Left lung (tissue), 10 donors: Measurements from ENCODE around the gene PCBP3. TPM values are rescaled to one million over a fixed set of nuclear protein-coding genes. Genes with fewer than 3 reads are reported as not detected.
A peak's percentile ranks its signal among the peaks of the same experiment; 100 is the strongest.
"Not testable (repeated sequence)": the region's sequence is repeated elsewhere in the genome, so short reads cannot be mapped to it uniquely, and the experiment has no call there.

Source experiments
- ATAC-seq: fragments of 200-7000 bp; cut with Tn5 transposase; one replicate; pipeline ENCODE4 v1.9.1; 2020; ENCODE audit warnings: moderate library complexity
- DNase-seq, 4 donors: peaks; one replicate each; pipeline ENCODE4 v3.0.0-alpha.2; 2013 to 2020
- H3K27ac ChIP-seq, 2 donors: fragments of 200-600 bp; sonication (generic) in 1 of 2; one replicate each; pipeline versions ENCODE4 v1.5.0 to v1.8.0; 2020 to 2021
- H3K27me3 ChIP-seq, 2 donors: fragments of 200-600 bp; sonication (generic) in 1 of 2; one replicate each; pipeline versions ENCODE4 v1.5.0 to v1.8.0; 2020 to 2021
- H3K36me3 ChIP-seq, 2 donors: fragments of 200-600 bp; sonication (generic) in 1 of 2; one replicate each; pipeline versions ENCODE4 v1.5.0 to v1.8.0; 2020 to 2021
- H3K4me1 ChIP-seq, 2 donors: fragments of 200-600 bp; one replicate each; pipeline ENCODE4 v1.8.0; 2021
- H3K4me3 ChIP-seq, 2 donors: fragments of 200-600 bp; sonication (generic) in 1 of 2; one replicate each; pipeline versions ENCODE4 v1.5.0 to v1.8.0; 2020 to 2021; ENCODE audit warnings: mild to moderate bottlenecking in 1 of 2
- H3K9me3 ChIP-seq, 2 donors: fragments of 200-600 bp; sonication (generic) in 1 of 2; one replicate each; pipeline versions ENCODE4 v1.5.0 to v1.8.0; 2020 to 2021
- intact Hi-C, 2 donors: fragments of 100-400 bp; cut with DNase I; formaldehyde crosslinking; loops; one replicate each; pipeline versions ENCODE4 v1.11.2 to v1.14.2; 2022
- polyA plus RNA-seq, 6 donors: library from polyadenylated mRNA; unstranded; fragments of 120-200 nt; gene quantifications; one replicate each; pipeline ENCODE4 v1.2.1, GENCODE V29; 2013; ENCODE audit not compliant: insufficient read length in 6 of 6
- total RNA-seq, 2 donors: library from RNA; stranded (reverse); fragmentation: NEBNext Ultra II Directional; extraction: Animal tissue kit (Norgen Biotek cat#: 25700); gene quantifications; one replicate each; pipeline ENCODE4 v1.2.1, GENCODE V29; 2021
- TF ChIP-seq, protein P1 (sequence below), 2 donors: fragments of 200-600 bp; sonication (generic) in 1 of 2; IDR thresholded peaks; one replicate each; pipeline versions ENCODE4 v1.5.0 to v1.8.0; 2021; ENCODE audit warnings: antibody characterized with exemption in 2 of 2
- donor health status: DM: no; HTN: yes; CAD: no.
- donor health status: DM: no; HTN: no; CAD: no.

The PCBP3 gene
- total and polyA plus RNA-seq, 8 donors: 2.1 to 13.8 (median 3.0) TPM

DNA sequence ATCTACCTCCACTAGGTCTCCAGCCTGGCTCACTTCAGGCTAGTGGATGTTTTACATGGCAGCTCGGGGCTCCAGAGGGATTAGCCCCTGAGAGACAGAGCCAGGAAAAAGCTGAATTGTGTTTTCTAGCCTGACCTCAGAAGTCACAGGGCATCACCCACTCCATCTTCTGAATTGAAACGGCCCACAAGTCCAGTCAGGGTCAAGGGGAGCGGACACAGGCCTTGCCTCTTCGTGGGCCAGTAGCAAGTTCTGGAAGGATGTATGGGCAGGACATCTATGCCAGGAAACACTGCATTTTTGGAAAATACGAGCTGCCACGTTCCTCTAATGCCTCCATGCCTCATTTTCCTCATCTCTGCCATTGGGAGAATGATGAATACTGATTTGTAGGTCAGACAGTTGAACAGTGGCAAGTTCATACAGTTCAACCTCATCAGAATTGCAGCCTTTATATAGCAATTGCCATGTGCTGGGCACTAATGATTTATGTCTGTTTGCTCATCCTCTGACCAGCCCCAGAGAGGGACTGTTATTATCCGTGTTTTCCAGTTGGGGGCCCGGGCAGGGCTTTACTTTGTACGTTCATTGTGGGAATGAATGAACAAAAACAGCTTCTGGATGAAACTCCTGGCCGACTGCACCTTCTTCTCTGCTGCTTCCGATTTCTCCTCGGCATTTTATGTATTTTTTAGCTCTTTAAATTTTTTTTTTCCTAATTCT is 23.2 kb upstream of the PCBP3 start:
- H3K36me3 ChIP-seq: no peaks in the 10 kb centered on the region
- peaks cover 0 to 15% of the 10 kb centered on the region in 2 donors for H3K4me1 ChIP-seq
- intact Hi-C loops: no loop called here
- H3K4me3 ChIP-seq: no peak overlapping the region
- ATAC-seq: no peak
- no peak overlapping the region for H3K27ac ChIP-seq
- TF ChIP-seq, protein P1, sequence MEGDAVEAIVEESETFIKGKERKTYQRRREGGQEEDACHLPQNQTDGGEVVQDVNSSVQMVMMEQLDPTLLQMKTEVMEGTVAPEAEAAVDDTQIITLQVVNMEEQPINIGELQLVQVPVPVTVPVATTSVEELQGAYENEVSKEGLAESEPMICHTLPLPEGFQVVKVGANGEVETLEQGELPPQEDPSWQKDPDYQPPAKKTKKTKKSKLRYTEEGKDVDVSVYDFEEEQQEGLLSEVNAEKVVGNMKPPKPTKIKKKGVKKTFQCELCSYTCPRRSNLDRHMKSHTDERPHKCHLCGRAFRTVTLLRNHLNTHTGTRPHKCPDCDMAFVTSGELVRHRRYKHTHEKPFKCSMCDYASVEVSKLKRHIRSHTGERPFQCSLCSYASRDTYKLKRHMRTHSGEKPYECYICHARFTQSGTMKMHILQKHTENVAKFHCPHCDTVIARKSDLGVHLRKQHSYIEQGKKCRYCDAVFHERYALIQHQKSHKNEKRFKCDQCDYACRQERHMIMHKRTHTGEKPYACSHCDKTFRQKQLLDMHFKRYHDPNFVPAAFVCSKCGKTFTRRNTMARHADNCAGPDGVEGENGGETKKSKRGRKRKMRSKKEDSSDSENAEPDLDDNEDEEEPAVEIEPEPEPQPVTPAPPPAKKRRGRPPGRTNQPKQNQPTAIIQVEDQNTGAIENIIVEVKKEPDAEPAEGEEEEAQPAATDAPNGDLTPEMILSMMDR (IDR thresholded peaks at IDR 0.05): no peak
- DNase-seq: peak in 2 of 4 donors; percentile 3 to 12
- peaks cover 0 to 52% of the 10 kb centered on the region in 2 donors for H3K27me3 ChIP-seq
- no peaks in the 10 kb centered on the region for H3K9me3 ChIP-seq

DNA sequence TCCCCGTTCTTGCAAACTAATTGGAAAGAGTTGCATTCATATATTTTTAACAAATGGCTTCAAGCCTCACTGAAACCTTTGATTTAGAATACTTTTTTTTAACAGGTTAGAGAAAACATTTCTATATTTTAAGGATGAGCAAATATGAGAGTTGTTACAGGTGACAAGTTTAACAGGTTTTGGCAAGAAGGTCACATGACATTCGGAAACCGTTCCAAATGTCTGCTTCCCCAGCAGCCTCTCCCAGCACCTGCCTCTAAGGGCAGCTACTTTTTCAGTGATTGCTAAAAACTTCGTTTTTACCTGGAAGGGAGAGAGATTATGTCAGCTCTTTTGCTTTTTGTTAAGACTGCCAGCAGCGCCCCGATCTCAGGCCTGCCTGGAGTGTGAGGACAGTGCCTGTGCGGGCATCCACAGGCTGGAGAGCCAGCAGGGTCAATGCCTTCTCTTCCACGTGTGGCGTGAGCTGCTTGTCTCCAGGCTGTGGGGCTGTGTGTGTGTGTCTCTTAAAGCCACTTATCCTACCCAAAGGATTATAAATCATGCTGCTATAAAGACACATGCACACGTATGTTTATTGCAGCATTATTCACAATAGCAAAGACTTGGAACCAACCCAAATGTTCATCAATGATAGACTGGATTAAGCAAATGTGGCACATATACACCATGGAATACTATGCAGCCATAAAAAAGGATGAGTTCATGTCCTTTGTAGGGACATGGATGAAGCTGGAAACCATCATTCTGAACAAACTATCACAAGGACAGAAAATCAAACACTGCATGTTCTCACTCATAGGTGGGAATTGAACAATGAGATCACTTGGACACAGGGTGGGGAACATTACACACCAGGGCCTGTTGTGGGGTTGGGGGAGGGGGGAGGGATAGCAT is 21.8 kb upstream of the PCBP3 start:
- H3K36me3 ChIP-seq, ATAC-seq, H3K27ac ChIP-seq, intact Hi-C loops, H3K9me3 ChIP-seq, H3K4me3 ChIP-seq: not testable (repeated sequence)
- H3K27me3 ChIP-seq: peaks cover 0 to 41% of the 10 kb centered on the region in 2 donors
- peaks cover 0 to 15% of the 10 kb centered on the region in 2 donors for H3K4me1 ChIP-seq
- peak in 2 of 4 donors; percentile 10 to 31 for DNase-seq

DNA sequence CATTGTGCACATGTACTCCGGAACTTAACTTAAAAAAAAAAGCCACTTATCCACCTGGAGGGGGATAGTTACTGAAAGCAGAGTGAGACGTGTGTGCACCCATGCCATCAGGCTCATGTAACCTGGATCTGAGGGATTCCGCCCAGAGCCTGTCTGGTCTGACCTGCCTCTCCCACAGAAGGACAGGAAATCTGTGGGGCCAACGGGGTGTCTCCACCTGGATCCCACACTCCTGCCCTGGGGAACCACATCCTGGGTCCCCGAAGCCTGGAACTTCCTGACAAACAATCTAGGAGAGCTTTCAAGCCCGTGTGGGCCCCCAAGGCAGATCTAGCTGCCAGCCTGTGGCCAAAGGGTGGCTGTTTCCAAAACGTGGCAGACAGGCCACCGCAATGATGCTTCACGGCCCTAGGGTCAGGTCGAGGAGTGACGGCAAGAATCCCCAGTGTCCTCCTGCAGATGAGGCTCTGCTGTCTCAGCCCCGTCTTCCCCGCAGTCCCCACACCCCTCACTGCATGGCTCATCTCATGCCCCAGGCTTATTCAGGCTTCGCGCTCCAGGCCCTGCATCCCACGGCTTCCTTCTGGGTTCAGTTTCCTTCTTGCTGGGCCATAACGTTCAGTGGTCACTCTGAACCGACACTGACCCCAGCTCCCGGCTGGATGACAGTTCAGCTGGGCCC is 21.0 kb upstream of the PCBP3 start:
- DNase-seq (peak in 1 of 4 donors; percentile 23), ATAC-seq (no peak)
- intact Hi-C loops: no loop called here
- H3K36me3 ChIP-seq: no peaks in the 10 kb centered on the region
- TF ChIP-seq, protein P1 (IDR thresholded peaks at IDR 0.05): no peak
- no peak overlapping the region for H3K27ac ChIP-seq
- no peaks in the 10 kb centered on the region for H3K9me3 ChIP-seq
- peaks cover 0 to 10% of the 10 kb centered on the region in 2 donors for H3K4me1 ChIP-seq
- peaks cover 0 to 32% of the 10 kb centered on the region in 2 donors for H3K27me3 ChIP-seq
- H3K4me3 ChIP-seq: no peak overlapping the region

DNA sequence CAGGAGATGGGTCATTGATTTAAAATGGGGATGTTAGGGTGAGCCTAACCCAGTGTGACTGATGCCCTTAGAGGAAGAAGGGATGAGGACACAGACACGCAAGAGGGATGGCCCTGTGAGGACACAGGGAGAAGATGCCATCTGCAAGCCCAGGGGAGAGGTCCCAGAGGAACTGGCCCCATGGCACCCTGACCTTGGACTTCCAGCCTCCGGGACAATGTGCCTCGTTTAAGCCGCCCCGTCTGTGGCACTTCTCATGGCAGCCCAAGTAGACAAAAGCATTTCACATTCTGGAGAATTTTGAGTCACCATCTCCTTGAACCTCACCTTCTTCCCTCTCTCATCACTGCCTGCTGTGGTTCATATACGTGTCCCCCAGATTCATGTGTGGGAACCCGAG is 20.1 kb upstream of the PCBP3 start:
- ATAC-seq: no peak

DNA sequence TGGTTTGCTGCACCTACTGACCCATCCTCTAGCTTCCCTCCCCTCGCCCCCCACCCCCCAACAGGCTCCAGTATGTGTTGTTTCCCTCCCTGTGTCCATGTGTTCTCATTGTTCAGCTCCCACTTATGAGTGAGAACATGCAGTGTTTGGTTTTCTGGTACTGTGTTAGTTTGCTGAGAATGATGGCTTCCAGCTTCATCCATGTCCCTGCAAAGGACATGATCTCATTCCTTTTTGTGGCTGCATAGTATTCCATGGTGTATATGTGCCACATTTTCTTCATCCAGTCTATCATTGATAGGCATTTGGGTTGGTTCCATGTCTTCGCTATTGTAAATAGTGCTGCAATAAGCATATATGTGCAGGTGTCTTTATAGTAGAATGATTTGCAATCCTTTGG is 17.4 kb upstream of the PCBP3 start:
- H3K9me3 ChIP-seq, DNase-seq, intact Hi-C loops, H3K4me1 ChIP-seq, ATAC-seq, H3K4me3 ChIP-seq, H3K36me3 ChIP-seq, H3K27ac ChIP-seq: not testable (repeated sequence)
- H3K27me3 ChIP-seq: peaks cover 0 to 22% of the 10 kb centered on the region in 2 donors

More for the DNA sequence above, 20.1 kb upstream of the PCBP3 start:
- TF ChIP-seq, protein P1 (IDR thresholded peaks at IDR 0.05): no peak
- no peaks in the 10 kb centered on the region for H3K36me3 ChIP-seq
- intact Hi-C loops: no loop called here
- H3K4me1 ChIP-seq: peaks cover 0 to 2% of the 10 kb centered on the region in 2 donors
- no peaks in the 10 kb centered on the region for H3K9me3 ChIP-seq
- no peak overlapping the region for H3K27ac ChIP-seq
- H3K4me3 ChIP-seq: no peak overlapping the region
- peak in 1 of 4 donors; percentile 13 for DNase-seq
- H3K27me3 ChIP-seq: peaks cover 0 to 26% of the 10 kb centered on the region in 2 donors
